Nephron (organoid): Measurements from ENCODE around the gene KIT.
A peak's percentile ranks its signal among the peaks of the same experiment; 100 is the strongest.

Experiments
- H3K27ac Mint-ChIP-seq, 3 experiments: 2 replicates each; pipeline ENCODE4 v1.8.0; 2020; ENCODE audit warnings: mixed read lengths in 3 of 3, mild to moderate bottlenecking in 2 of 3, moderate library complexity in 1 of 3
- H3K27me3 Mint-ChIP-seq: 2 replicates; pipeline ENCODE4 v1.8.0; 2021; ENCODE audit warnings: low read depth, mild to moderate bottlenecking, moderate library complexity, mixed read lengths
- H3K36me3 Mint-ChIP-seq: 2 replicates; pipeline ENCODE4 v1.8.0; 2020; ENCODE audit warnings: low read depth, mixed read lengths
- H3K4me1 Mint-ChIP-seq: 2 replicates; pipeline ENCODE4 v1.8.0; 2020; ENCODE audit warnings: mixed read lengths
- H3K4me3 Mint-ChIP-seq, 3 experiments: 2 replicates each; pipeline ENCODE4 v1.8.0; 2020; ENCODE audit warnings: mild to moderate bottlenecking in 3 of 3, mixed read lengths in 3 of 3, moderate library complexity in 2 of 3
- H3K9me3 Mint-ChIP-seq: 2 replicates; pipeline ENCODE4 v1.8.0; 2020; ENCODE audit warnings: mixed read lengths
- TF ChIP-seq, protein P1 (sequence below), 3 experiments: fragments of 200-600 bp; sonication (generic); IDR thresholded peaks; one replicate each; pipeline ENCODE4 v1.5.0; 2021; ENCODE audit warnings: antibody characterized with exemption in 3 of 3; ENCODE audit not compliant: unreplicated experiment in 3 of 3

KIT gene

DNA sequence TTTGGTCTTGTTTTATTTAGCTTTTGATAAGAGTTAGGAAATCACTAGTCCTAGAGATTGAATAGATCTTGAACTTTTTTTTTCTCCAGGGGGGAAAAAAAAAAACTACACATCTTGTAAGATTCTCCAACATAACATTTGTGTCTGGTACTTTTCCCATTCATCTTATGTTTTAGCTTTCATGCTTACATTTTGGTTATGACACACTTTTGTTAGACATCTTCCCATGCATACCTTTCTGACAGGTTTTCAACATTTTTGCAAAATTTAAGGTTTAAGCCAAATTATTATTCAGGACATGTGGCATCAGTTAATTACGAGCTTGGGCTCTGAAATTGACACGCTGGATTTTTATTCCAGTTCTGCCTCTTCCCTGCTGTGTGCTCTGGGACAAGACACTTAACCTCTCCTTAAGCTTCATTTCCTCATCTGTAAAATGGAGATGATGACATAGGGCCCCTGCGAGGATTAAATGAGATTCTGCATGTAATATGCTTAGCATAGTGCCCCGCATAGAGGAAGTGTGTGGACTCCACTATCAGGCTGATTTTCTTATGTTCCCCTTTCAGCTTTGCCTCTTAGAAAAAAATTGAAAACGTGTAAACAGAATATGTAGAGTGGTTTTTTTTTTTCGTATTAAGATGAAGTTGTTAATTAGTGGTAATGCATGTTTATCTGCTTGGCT is 5.3 kb downstream of the KIT start:
- Mint-ChIP-seq H3K27me3 (peaks cover 56% of the 10 kb centered on the region), H3K36me3 (no peaks in the 10 kb centered on the region), H3K27ac (no peak overlapping the region), H3K4me1 (peaks cover 22% of the 10 kb centered on the region), H3K9me3 (no peaks in the 10 kb centered on the region), H3K4me3 (no peak overlapping the region)
- TF ChIP-seq, protein P1, sequence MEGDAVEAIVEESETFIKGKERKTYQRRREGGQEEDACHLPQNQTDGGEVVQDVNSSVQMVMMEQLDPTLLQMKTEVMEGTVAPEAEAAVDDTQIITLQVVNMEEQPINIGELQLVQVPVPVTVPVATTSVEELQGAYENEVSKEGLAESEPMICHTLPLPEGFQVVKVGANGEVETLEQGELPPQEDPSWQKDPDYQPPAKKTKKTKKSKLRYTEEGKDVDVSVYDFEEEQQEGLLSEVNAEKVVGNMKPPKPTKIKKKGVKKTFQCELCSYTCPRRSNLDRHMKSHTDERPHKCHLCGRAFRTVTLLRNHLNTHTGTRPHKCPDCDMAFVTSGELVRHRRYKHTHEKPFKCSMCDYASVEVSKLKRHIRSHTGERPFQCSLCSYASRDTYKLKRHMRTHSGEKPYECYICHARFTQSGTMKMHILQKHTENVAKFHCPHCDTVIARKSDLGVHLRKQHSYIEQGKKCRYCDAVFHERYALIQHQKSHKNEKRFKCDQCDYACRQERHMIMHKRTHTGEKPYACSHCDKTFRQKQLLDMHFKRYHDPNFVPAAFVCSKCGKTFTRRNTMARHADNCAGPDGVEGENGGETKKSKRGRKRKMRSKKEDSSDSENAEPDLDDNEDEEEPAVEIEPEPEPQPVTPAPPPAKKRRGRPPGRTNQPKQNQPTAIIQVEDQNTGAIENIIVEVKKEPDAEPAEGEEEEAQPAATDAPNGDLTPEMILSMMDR (IDR thresholded peaks at IDR 0.05; ENCODE audit: unreplicated experiment in 3 of 3) = no peak

GRCh38 chr4:54664400-54664799 is 6.6 kb downstream of the KIT start:
- H3K4me1 Mint-ChIP-seq = peaks cover 19% of the 10 kb centered on the region
- no peak overlapping the region for H3K27ac Mint-ChIP-seq
- H3K9me3 Mint-ChIP-seq = no peaks in the 10 kb centered on the region
- H3K27me3 Mint-ChIP-seq = peaks cover 43% of the 10 kb centered on the region
- no peak overlapping the region for H3K4me3 Mint-ChIP-seq
- no peaks in the 10 kb centered on the region for H3K36me3 Mint-ChIP-seq
- TF ChIP-seq, protein P1 (IDR thresholded peaks at IDR 0.05; ENCODE audit: unreplicated experiment in 3 of 3) = no peak

GRCh38 chr4:54668014-54668611 is 10.4 kb downstream of the KIT start:
- peaks cover 20% of the 10 kb centered on the region for H3K27me3 Mint-ChIP-seq
- peaks cover 4% of the 10 kb centered on the region for H3K9me3 Mint-ChIP-seq
- no peaks in the 10 kb centered on the region for H3K4me1 Mint-ChIP-seq
- peaks cover 1% of the 10 kb centered on the region for H3K36me3 Mint-ChIP-seq
- H3K4me3 Mint-ChIP-seq = no peak overlapping the region
- TF ChIP-seq, protein P1 (IDR thresholded peaks at IDR 0.05; ENCODE audit: unreplicated experiment in 3 of 3) = no peak
- no peak overlapping the region for H3K27ac Mint-ChIP-seq

- peaks cover 5% of the 10 kb centered on the region for H3K36me3 Mint-ChIP-seq
Measured at GRCh38 chr4:54669831-54670230, 12.1 kb downstream of the KIT start.

GRCh38 chr4:54675721-54676461 is 18.1 kb downstream of the KIT start:
- Mint-ChIP-seq H3K9me3 (peaks cover 10% of the 10 kb centered on the region), H3K4me3 (no peak overlapping the region), H3K36me3 (peaks cover 5% of the 10 kb centered on the region), H3K27ac (peak overlapping the region in 1 of 3 experiments; percentile 78), H3K4me1 (no peaks in the 10 kb centered on the region), H3K27me3 (peaks cover 4% of the 10 kb centered on the region)
- TF ChIP-seq, protein P1 (IDR thresholded peaks at IDR 0.05; ENCODE audit: unreplicated experiment in 3 of 3) = no peak

More at GRCh38 chr4:54669831-54670230, 12.1 kb downstream of the KIT start:
- H3K27me3 Mint-ChIP-seq = peaks cover 11% of the 10 kb centered on the region
- no peaks in the 10 kb centered on the region for H3K4me1 Mint-ChIP-seq
- H3K27ac Mint-ChIP-seq = no peak overlapping the region
- TF ChIP-seq, protein P1 (IDR thresholded peaks at IDR 0.05; ENCODE audit: unreplicated experiment in 3 of 3) = no peak
- peaks cover 10% of the 10 kb centered on the region for H3K9me3 Mint-ChIP-seq
- no peak overlapping the region for H3K4me3 Mint-ChIP-seq
